Measurements from ENCODE around the gene PUDP. TPM values are rescaled to one million over a fixed set of nuclear protein-coding genes. Genes with fewer than 3 reads are reported as not detected.
"Not testable (repeated sequence)": the region's sequence is repeated elsewhere in the genome, so short reads cannot be mapped to it uniquely, and the experiment has no call there.

Gene PUDP
- total RNA-seq, 2 donors from 2014 or later: 47.3 to 48.8 TPM

DNA sequence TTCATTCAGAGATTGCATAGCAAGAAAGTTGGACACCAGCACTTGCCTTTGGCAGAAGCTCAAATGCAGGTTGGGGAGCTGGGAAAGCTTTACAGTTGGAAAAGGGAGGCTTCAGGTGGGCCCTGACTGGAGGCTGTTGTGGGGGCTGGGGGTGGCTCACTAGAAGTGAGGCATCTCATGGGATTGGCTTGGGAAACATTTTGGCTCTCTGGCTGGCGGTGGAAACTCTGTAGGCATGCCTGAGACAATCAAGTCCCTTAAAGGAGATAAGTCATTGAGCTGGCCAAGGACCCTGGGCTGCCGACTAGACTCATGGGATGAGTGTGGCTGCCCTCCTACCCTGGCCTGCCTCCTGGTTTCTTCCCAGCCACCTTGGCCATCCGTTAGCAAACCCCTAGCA is 31.9 kb downstream of the PUDP start:
- no peak for DNase-seq
- ATAC-seq: no peak
- intact Hi-C loops (cut with DNase I, micrococcal nuclease): no loop called here

DNA sequence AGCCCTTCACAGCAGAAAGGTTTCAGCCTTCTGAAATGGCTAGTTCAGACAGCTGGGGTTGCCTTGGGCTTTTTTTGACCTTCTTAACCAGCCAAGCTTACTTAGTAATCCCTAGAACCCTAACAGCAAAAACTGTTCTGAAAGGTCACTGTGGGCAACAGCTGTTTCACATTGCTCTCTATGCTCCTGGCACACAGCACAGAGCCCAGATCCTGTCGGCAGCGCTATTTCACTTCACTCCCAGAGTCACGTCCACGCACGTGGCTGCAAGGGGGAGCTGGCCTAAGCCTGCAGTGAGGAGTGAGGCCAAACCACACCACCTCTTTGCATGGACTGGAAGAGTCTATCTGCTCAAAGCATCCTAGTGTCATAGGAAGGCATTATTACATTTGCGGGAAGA is 32.4 kb downstream of the PUDP start:
- ATAC-seq (no peak), DNase-seq (no peak)
- intact Hi-C loops (cut with DNase I, micrococcal nuclease): no loop called here

DNA sequence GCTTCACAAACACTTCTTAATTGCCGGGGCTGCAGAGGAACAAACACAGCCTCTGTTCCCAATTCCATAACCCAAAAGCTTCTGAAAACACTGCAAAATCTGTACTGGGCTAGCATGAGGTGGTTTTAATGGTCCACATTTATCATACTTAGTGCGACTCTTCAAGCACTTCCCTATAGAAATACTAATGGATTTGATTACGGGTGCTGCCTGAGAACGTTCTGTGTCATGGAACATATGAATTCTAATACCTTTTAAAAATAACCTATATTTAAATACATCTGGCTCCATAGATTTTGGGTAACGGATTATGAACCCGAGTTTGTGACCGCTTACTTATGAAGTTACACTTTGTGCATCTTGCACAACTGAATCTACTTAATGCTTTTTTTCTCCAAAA is 35.9 kb downstream of the PUDP start:
- intact Hi-C loops (cut with DNase I, micrococcal nuclease): no loop called here
- DNase-seq (no peak), ATAC-seq (no peak)

DNA sequence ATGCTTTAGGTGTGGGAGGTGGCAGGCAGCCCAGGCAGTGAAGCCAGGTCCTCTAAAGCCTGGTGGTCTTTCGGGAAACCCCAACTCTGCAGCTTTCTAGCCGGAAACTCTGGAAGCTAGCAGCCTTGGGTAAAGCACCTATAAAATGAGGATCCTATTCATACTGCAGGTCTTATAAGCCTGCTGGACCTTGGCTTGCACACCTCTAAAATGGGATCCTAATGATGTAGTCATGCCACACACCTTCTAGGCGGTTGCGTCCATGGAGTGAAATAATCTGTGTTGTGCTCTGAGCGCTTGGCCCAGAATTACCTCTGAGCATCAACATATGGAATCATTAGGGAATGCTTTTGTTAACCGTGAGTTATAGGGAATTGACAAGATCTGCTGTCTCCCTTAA is 36.4 kb downstream of the PUDP start:
- DNase-seq (no peak), ATAC-seq (no peak)
- intact Hi-C loops (cut with DNase I, micrococcal nuclease): no loop called here

DNA sequence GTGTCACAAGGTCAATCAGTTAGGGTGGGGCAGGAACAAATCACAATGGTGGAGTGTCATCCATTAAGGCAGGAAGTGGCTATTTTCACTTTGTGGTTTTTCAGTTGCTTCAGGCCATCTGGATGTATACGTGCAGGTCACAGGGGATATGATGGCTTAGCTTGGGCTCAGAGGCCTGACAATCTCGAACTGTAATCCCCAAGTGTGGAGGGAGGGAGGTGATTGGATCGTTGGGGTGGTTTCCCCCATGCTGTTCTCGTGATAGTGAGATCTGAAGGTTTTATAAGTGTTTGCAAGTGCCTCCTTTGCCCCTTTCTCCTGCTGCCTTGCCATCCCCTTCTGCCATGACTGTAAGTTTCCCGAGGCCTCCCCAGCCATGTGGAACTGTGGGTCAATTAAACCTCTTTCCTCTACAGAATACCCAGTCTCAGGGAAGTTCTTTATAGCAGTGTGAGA is 37.1 kb downstream of the PUDP start:
- no peak for DNase-seq
- ATAC-seq: no peak
- intact Hi-C loops (cut with DNase I, micrococcal nuclease): no loop called here

DNA sequence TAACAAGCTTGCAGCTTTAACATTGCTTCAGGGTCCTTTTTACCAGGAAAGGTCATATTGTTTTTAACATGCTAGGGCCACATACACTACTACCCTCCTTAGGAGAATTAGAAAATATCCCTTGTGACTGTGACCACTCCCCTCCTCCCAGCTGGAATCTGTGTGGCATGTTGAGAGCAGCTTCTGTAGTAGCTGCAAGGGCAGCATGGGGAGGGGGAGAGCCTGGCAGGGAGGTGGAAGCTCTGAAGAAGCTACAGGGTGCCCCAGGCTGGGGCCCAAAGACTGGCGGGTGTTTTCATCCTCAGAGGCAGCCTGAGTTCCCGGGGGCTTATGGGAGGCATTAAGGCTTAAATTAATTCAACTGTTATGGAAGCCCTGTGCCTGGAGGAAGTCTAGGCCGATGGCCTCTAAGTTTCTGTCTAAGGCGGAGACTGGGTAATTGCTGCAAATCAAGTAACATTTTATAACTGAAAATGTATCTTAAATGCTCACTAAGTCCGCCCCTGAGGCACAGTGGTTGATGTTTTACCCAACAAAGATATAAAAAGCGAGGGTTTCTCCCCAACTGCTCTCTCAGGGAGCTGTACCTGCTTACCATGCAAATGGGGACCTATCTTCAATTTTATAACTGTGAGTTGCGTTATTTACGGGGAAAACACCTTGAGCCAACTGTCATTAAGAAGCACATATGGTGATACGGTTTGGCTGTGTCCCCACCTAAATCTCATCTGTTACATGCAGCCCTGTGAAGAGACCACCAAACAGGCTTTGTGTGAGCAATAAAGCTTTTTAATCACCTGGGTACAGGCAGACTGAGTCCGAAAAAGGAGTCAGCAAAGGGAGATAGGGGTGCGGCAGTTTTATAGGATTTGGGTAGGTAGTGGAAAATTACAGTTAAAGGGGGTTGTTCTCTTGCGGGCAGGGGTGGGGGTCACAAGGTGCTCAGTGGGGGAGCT is 37.8 kb downstream of the PUDP start:
- no peak for DNase-seq
- intact Hi-C loops (cut with DNase I, micrococcal nuclease): no loop called here
- ATAC-seq: peak; percentile 29

DNA sequence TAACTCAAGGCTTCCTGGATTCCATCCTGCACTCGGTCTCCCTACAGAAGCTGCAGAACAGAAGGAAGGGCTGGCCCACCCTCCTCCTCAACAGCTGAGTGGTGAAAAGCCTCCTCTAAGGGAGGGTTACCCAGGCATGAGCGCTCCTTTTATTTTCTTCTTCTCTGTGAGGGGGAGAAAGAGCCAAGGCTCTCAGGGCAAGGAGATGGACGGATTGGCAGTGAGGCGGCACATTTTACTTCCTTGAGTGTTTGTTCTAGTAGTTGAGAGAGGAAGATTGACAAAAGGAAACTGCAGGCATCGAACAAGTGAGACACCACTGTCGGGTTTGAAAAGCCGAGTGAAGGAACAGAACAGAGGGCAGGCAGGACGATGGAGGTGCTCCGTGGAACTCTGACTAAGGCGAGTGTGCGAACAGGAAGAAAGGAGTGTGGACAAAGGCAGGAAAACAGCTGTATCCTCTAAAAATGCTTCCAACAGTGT is 38.9 kb downstream of the PUDP start:
- intact Hi-C loops (cut with DNase I, micrococcal nuclease): no loop called here
- DNase-seq (no peak), ATAC-seq (peak; percentile 21)

DNA sequence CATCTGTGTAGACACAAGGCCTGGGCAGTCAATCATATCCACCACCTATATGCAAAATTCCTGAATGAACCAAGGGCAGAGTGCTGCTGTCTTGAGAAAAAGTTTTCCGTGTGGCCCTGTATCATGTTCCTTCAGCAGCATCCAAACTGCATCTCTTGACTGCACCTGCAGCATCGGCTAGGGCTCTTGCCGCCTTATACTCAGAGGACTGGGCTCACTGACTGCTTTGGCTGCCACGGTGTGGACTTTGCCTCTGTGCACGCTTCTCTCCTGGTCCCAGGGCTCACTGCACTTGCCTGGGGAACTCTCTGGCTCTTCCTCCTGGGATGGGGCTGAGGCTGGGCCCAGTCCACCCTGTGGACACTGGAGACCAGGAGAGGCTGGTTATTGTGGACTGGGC is 39.9 kb downstream of the PUDP start:
- peak; percentile 84 for ATAC-seq
- no peak for DNase-seq

DNA sequence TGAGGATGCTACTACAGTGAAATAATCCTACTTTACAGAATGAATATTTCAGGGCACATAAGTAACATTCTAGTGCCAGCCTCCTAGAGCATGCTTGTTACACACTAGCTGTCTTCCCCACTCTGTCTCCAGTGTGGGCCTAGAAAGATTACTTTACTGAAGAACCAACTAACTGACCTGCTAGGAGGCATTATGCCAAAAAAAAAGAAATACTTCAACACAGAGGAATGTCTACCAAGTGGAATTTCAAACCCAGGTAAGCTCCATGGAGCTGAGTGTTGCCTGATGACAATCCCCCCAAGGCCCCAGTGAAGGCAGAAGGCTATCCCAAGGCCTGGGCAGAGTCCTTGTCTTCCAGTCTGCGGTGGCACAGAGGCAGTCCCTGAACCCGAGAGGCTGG is 41.3 kb downstream of the PUDP start:
- intact Hi-C loops (cut with DNase I, micrococcal nuclease): no loop called here
- no peak for DNase-seq
- ATAC-seq: no peak

More for the DNA sequence above, 39.9 kb downstream of the PUDP start:
- intact Hi-C loops (cut with DNase I, micrococcal nuclease): no loop called here

DNA sequence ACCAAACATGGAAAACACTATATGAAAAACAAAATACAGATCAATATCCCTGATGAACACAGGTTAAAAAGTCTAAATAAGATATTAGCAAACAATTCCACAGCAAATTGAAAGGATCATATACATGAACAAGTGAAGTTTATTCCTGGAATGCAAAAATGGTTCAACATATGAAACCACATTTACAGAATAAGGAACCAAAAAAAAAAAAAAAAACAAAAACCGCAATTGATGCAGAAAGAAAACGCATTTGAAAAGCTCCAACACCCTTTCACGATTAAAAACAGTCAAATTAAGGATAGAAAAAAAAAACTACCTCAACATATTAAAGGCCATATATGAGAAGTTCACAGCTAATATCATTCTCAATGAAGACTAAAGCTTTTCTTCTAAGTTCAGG is 45.8 kb downstream of the PUDP start:
- no peak for ATAC-seq
- DNase-seq: no peak
- intact Hi-C loops (cut with DNase I, micrococcal nuclease): no loop called here

DNA sequence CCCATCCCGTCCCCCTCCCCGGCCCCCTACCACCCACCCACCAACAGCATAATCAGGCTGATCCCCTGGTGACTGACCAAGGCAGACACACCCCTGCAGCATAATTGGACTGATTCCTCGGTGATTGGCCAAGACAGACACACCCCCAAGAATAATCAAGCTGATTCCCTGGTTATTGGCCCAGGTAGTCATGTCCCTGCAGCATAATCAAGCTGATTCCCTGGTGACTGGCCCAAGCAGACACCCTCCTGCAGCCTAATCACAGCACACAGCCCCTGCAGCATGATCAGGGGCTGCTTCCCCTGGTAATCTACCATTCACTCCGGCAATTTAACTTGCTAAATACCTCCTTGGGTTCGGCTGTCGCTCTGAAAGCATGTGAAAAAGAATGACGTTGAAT is 47.9 kb downstream of the PUDP start:
- no peak for DNase-seq
- intact Hi-C loops (cut with DNase I, micrococcal nuclease): no loop called here
- no peak for ATAC-seq

DNA sequence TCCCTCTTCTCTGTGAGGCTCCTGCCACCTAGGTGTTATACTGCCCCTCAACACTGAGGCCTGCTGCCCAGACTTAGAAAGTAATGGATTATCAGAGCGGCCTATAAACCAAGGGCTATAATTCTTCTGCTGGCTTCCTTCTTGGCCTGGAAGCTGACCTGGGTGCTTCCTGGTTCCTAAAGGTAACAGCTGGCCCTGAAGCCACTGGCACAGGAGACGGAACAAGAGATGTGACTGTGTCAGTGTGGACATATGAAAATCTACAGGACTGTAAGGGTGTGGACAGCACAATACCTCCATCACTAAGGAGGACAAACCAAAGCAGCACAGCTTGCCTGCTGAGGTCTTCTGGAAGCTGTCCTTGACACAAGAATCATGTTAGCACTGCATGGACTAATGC is 52.3 kb downstream of the PUDP start:
- intact Hi-C loops (cut with DNase I, micrococcal nuclease); DNase-seq: not testable (repeated sequence)
- peak; percentile 58 for ATAC-seq

DNA sequence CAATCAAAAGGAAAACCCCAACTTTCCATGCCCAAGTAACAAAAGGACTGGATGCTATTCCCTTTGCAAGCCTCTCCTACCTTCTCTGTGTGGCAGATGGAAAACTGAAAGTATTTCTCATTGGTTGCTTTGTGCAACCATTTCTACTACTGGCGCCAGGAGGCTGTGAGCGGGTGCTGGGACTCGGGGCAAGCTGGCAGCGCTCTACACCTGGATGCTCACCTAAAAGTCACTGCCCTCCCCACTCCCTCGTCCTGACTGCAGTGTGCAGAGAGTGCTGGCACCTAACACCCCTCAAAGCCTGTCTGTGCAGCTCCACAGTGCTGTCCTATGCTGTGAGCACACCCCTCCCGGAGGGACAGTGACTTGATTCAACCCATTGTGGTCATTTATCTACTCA is 54.6 kb downstream of the PUDP start:
- intact Hi-C loops (cut with DNase I, micrococcal nuclease): no loop called here
- DNase-seq (no peak), ATAC-seq (no peak)

DNA sequence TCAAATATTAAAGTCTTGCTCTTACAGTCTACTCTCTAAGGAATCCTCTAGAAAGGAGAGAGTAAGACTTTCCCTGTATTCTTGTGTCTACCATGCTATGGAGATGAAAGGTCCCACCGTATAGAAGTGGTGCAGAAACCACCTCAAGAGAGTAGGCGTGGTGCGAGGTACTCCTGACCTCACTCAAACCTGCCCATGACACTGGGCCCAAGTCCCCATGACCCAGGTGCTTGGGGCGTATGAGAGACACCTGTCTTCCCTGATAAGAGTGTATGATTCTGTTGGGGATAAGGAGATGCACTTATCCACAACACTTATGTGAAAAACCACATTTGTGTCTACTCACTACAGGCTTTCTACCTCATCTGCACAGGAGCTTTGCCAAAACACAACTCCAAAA is 55.4 kb downstream of the PUDP start:
- ATAC-seq: no peak
- intact Hi-C loops (cut with DNase I, micrococcal nuclease): no loop called here

DNA sequence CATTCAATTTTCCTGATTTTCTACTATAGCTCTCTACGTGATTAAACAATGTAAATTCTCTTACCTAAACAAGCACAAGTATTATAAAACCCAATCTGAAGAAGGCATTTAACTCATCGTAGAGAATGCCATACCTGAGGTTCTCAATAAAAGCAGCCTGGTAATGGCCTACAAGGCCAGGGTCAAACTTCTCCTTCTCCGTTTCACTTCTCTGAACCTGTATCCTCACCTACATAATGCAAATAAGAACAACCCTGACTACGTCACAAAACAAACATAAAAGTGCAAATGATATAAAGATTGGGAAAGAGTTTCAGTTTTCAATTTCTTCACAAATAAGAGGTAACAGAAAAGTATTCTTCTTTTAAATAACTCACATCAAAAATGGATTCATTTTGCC is 56.0 kb downstream of the PUDP start:
- intact Hi-C loops (cut with DNase I, micrococcal nuclease): no loop called here
- peak; percentile 68 for ATAC-seq
- no peak for DNase-seq

More for the DNA sequence above, 55.4 kb downstream of the PUDP start:
- no peak for DNase-seq

DNA sequence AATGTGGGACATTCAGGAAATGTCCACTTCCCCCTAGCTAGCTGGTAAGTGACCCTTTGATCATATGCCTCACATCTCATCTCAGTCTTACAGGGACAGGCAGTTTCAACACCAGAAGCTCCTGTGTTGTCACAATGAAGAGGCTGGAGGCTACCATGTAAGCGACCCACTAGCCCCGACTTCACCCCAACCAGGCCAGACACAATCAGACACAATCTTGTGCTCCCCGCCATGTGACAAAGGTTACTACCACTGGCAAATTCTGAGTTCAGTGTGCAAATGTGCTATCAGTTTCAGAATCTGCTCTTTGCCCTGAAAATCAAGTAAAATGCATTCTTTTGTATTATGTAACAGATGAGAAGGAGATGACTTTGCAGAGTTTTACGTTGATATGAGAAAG is 57.3 kb downstream of the PUDP start:
- DNase-seq (no peak), ATAC-seq (peak; percentile 49)
- intact Hi-C loops (cut with DNase I, micrococcal nuclease): no loop called here

DNA sequence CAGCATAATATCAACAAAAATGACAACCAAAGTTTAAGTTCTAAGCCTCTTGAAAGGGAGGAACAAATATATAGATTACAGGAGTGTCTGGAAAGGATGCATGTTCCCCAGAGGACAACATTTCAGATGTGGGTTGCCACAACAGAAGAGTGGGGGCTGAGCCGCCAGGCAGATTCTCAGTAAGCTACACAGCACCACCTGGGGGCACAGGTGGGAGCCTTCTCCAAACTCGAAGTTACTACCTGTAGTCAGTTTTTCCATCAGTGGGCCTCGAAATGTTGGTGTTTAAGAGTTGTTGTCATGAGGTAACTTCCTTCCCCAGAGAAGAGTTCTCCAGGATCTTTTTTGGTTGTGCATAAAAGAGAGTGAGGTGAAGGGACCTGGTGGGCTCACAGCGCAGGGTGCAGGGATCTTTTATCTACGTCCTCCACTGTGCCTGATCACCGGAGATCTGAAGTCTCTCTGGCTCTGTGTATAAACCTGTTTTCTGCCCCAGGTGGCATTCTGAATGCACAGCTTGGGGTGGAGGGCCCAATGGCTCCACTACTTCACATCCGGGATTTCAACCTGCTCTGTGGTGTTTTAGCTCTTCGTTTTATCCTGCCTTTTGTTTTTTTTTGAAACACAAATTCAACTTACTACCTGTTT is 58.9 kb downstream of the PUDP start:
- intact Hi-C loops (cut with DNase I, micrococcal nuclease): no loop called here
- ATAC-seq (no peak), DNase-seq (no peak)

DNA sequence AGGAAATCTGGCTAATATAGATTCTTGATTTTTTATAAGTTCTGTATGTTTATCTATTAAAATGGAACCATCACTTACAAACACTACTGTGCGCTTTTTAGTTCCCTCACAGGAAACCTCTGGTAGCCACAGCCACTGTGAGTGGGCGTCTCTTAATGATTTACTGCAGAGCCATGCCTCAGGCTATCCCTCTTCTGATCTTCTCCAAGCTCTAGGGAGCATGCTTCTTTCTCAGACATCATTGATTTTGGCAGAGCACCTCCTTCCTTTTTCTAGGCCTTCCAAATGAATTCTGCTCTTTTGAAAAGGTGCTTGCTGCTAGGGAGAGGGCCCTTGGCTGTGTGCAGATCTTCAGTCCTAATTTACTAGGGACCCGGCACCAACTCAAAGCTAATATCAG is 61.6 kb downstream of the PUDP start:
- ATAC-seq (no peak), DNase-seq (no peak)
- intact Hi-C loops (cut with DNase I, micrococcal nuclease): no loop called here

DNA sequence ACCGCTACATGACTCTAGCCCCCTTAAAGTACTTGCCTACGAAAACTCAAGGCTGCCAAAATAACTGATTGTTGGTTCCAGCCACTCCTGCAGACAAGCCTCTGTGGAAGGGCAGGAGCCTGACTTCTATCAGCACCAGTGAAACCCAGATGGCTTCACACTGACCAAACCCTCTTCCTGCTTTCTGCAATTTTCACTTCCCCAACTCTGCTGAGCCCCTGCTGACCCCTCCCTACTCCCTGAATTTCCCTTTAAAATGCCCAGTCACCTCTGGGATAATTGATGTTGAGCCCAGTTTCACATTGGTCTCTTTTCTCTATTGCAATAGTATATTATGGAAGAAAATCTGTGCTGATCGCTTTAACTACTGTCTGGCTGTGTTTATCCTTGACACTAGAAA is 62.1 kb downstream of the PUDP start:
- intact Hi-C loops (cut with DNase I, micrococcal nuclease): no loop called here
- DNase-seq (no peak), ATAC-seq (no peak)

DNA sequence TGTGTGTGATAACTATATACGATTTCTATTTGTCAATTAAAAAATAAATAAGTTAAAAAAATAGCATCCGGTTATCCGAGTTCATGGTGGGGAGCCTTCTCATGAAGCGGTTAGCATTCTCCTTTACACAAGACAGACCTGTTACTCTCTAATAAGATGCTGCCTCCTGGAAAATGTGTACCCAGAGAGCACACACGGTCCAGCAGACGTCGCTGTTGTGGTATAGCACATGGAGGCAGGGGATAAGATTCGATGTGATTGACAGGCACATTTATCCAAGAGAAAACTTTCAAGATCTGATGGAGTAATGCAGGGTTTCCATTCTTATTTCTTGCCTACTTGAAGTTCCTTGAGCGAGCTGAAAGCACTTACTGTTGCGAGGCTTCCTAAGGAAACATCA is 63.1 kb downstream of the PUDP start:
- ATAC-seq (no peak), DNase-seq (no peak)
- intact Hi-C loops (cut with DNase I, micrococcal nuclease): no loop called here
